Stimulated activated naive CD8-positive, alpha-beta T cell treated with anti-CD3 and anti-CD28 coated beads, Interleukin-15, Interleukin-2, amounts not matched to agents 100 U/mL and 50 U/mL, for 24 hours (primary cell): ENCODE measurements around the gene OR6C2.
"Not testable (repeated sequence)": the region's sequence is repeated elsewhere in the genome, so short reads cannot be mapped to it uniquely, and the experiment has no call there.

Experiments
- ATAC-seq: fragments of 150-1000 bp; cut with Tn5 transposase; one replicate; pipeline ENCODE4 v1.10.0; 2021
- DNase-seq: peaks from one replicate; pipeline ENCODE4 v3.0.0; 2021

Gene OR6C2

DNA sequence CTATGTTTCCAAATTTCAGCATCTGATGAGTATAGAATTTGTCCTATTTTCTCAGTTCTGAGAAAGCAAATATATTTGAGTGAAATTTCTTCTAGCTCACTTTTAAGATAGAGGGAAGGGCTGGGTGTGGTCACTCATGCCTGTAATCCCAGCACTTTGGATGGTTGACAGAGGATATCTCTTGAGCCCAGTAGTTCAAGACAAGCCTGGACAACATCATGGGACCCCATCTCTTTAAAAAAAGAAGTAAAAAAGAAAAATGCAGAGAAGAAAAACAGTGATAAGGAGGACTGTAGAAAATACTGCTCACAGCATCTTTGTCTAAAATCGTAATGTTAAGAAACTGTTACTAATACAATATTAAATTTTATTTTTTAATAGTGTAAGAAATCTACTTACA, 28.4 kb downstream of the OR6C2 start:
- ATAC-seq (no peak), DNase-seq (no peak)

DNA sequence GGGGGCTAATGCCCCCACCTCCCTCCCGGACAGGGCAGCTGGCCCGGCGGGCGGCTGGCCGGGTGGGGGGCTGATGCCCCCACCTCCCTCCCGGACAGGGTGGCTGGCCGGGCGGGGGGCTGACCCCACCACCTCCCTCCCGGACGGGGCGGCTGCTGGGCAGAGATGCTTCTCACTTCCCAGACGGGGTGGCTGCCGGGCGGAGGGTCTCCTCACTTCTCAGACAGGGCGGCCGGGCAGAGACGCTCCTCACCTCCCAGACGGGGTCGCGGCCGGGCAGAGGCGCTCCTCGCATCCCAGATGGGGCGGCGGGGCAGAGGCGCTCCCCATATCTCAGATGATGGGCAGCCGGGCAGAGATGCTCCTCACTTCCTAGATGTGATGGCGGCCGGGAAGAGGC, 35.3 kb downstream of the OR6C2 start:
- not testable (repeated sequence) for ATAC-seq, DNase-seq

DNA sequence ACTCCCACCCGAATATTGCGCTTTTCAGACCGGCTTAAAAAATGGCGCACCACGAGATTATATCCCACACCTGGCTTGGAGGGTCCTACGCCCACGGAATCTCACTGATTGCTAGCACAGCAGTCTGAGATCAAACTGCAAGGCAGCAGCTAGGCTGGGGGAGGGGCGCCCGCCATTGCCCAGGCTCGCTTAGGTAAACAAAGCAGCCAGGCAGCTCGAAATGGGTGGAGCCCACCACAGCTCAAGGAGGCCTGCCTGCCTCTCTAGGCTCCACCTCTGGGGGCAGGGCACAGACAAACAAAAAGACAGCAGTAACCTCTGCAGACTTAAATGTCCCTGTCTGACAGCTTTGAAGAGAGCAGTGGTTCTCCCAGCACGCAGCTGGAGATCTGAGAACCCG, 40.4 kb downstream of the OR6C2 start:
- ATAC-seq, DNase-seq: not testable (repeated sequence)

DNA sequence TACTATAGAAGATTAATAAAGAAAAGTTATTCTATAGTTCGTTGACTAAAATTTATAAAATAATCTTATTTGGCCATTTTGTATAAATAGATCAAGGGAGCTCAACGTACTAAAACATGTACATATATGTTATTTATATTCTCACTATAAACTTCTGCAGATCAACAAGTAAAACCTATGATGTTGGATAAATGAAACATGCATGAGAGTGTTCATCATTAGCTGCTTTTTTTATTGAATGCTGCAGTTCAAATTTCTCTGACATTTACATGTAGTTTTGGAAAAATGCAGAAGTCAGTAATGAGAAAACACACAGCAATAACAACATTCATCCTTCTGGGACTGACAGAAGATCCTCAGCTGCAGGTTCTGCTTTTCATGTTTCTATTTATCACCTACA, 48.2 kb downstream of the OR6C2 start, which contains the start of gene OR6C68:
Gene OR6C68, plus strand, starts transcription at position 301 of the 400 bp plus-strand sequence. Its CDS starts 0 bp downstream, at position 301.
- no peak for DNase-seq

DNA sequence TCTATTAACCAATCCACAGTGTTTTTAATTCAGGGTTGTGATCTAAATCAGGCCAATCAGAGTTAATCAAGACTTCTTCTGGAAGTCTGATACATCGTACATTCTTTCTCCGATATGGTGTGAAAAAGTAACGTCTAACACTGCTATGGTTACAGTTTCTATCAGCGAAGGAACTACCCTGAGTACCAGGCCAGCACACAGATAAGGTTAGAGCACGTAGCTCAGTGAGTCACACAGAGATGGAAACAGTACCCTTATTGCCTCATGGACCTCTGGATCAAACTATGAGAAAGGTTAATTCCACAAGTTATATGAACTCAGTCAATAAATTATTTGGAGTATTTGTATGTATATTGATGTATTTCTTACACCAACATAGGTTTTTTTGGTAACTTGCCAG, 51.6 kb downstream of the OR6C2 start:
- ATAC-seq, result no peak

More for the DNA sequence above, 48.2 kb downstream of the OR6C2 start, which contains the start of gene OR6C68:
- ATAC-seq, result no peak

DNA sequence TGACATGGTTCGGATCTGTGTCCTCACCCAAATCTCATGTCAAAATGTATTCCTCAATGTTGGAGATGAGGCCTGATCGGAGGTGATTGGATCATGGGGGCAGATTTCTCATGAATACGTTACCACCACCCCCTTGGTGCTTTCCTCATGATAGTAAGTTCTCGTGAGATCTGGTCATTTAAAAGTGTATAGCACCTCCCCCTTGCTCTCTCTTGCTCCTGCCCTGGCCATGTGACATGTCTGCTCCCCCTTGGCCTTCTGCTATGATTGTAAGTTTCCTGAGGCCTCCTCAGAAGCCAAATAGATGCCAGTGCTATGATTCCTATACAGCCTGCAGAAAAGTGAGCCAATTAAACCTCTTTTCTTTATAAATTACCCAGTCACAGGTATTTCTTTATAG, 55.4 kb downstream of the OR6C2 start:
- ATAC-seq, result no peak
- no peak for DNase-seq

More for the DNA sequence above, 51.6 kb downstream of the OR6C2 start:
- no peak for DNase-seq

DNA sequence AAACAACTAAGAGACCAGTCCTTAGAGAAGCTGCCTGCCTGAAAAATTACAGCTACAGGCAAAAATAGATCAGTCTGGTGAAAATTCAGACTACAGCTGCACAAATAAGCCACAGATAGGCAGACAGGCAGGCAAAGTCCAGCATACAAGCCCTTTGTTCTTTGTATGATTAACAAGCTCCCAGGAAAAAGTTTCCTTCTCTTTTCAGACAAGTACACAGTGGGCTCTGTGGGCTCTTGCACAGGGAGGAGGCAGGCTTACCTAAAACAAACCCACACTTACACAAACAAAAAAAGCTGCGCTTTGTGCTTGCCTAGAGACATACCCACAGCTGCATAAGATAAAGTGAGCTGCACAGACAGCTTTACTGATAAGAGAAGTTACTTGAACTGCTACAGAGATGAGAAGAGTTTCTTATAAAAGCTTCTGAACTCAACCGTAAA, 56.0 kb downstream of the OR6C2 start:
- DNase-seq, result no peak
- ATAC-seq, result no peak

DNA sequence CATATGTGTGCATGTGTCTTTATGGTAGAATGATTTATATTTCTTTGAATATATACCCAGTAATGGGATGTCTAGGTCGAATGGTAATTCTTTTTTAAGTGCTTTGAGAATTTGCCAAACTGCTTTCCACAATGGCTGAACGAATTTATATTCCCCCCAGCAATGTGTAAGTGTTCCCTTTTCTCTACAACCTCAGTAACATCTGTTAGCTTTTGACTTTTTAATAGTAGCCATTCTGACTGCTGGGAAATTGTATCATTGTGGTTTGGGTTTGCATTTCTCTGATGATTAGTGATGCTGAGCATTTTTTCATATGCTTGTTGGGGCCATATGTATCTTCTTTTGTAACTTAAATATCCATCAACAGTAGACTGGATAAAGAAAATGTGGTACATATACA, 57.7 kb downstream of the OR6C2 start:
- DNase-seq (no peak), ATAC-seq (no peak)
